ENCODE measurements around the gene DOP1A. TPM values are rescaled to one million over a fixed set of nuclear protein-coding genes. Genes with fewer than 3 reads are reported as not detected.
A peak's percentile ranks its signal among the peaks of the same experiment; 100 is the strongest.

DOP1A gene
- total and polyA plus RNA-seq, 2 of the 4 experiments (the other 2 are of a cell fraction), result 6.0 to 32.4 TPM

GRCh38 chr6:83067448-83068439 is at the start of gene DOP1A (continued):
- TF ChIP-seq RCOR1 (IDR thresholded peaks at IDR 0.05; ENCODE audit: insufficient replicate concordance, low read length) (no peak), MAZ (IDR thresholded peaks at IDR 0.05; ENCODE audit: borderline replicate concordance, low read depth, low read length) (peak; percentile 65; the same call in 1 of the 2 replicates), CEBPB (IDR thresholded peaks at IDR 0.05; ENCODE audit: low read depth, low read length) (peak; percentile 47; the same call in 1 of the 2 replicates), MAFK (IDR thresholded peaks at IDR 0.05; ENCODE audit: low read depth, low read length) (no peak), POLR2A (IDR thresholded peaks at IDR 0.05; ENCODE audit: low read depth, low read length) (0 out of 2 replicates have a peak, but pooled peaks have one; percentile 31), SMC3 (IDR thresholded peaks at IDR 0.05; ENCODE audit: low read depth, low read length) (peak; percentile 93), MXI1 (IDR thresholded peaks at IDR 0.05; ENCODE audit: borderline replicate concordance, low read depth, low read length) (peak; percentile 99)

Measured in IMR-90 (cell line).